HL-60/S4 treated with phorbol 12-myristate 13-acetate at 8.2 ng/mL for 4 days and 3 days (cell line): Measurements from ENCODE around the gene KCNMB1.
"Not testable (repeated sequence)": the region's sequence is repeated elsewhere in the genome, so short reads cannot be mapped to it uniquely, and the experiment has no call there.

ENCODE experiments used
- in situ Hi-C: fragments of 300-500 bp; cut with MboI; formaldehyde crosslinking; loops from 2 replicates; pipeline ENCODE4 v1.15.0; 2022; ENCODE audit warnings: low sequenced_read_pairs

Gene KCNMB1

GRCh38 chr5:170380361-170380951 lies 8.7 kb downstream of the KCNMB1 start:
- in situ Hi-C loops = no loop called here

- in situ Hi-C loops = no loop called here
Measured at GRCh38 chr5:170378740-170379139, 10.4 kb downstream of the KCNMB1 start.

- in situ Hi-C loops = no loop called here
Measured at GRCh38 chr5:170377027-170377426, 12.1 kb downstream of the KCNMB1 start.

GRCh38 chr5:170376526-170376925 lies 12.6 kb downstream of the KCNMB1 start:
- in situ Hi-C loops = not testable (repeated sequence)

GRCh38 chr5:170375283-170375682 lies 13.9 kb downstream of the KCNMB1 start:
- in situ Hi-C loops = no loop called here

- in situ Hi-C loops = no loop called here
Measured at GRCh38 chr5:170372971-170373370, 16.2 kb downstream of the KCNMB1 start.

GRCh38 chr5:170368586-170368985 lies 20.6 kb downstream of the KCNMB1 start:
- in situ Hi-C loops = no loop called here

GRCh38 chr5:170366276-170366675 lies 22.9 kb downstream of the KCNMB1 start:
- in situ Hi-C loops = no loop called here

- in situ Hi-C loops = no loop called here
Measured at GRCh38 chr5:170365831-170366230, 23.3 kb downstream of the KCNMB1 start.

- in situ Hi-C loops = no loop called here
Measured at GRCh38 chr5:170365011-170365410, 24.2 kb downstream of the KCNMB1 start.

- in situ Hi-C loops = no loop called here
Measured at GRCh38 chr5:170363671-170364070, 25.5 kb downstream of the KCNMB1 start.

GRCh38 chr5:170362656-170363055 lies 26.5 kb downstream of the KCNMB1 start:
- in situ Hi-C loops = no loop called here

GRCh38 chr5:170362102-170362501 lies 27.1 kb downstream of the KCNMB1 start:
- in situ Hi-C loops = no loop called here

GRCh38 chr5:170361616-170362015 lies 27.6 kb downstream of the KCNMB1 start:
- in situ Hi-C loops = no loop called here

- in situ Hi-C loops = no loop called here
Measured at GRCh38 chr5:170361116-170361515, 28.1 kb downstream of the KCNMB1 start.

- in situ Hi-C loops = no loop called here
Measured at GRCh38 chr5:170360709-170361108, 28.5 kb downstream of the KCNMB1 start.

- in situ Hi-C loops = no loop called here
Measured at GRCh38 chr5:170357955-170358444, 31.2 kb downstream of the KCNMB1 start.

- in situ Hi-C loops = no loop called here
Measured at GRCh38 chr5:170355601-170356098, 33.5 kb downstream of the KCNMB1 start.

GRCh38 chr5:170353961-170354360 lies 35.2 kb downstream of the KCNMB1 start:
- in situ Hi-C loops = no loop called here

- in situ Hi-C loops = no loop called here
Measured at GRCh38 chr5:170353011-170353761, 36.0 kb downstream of the KCNMB1 start.

GRCh38 chr5:170348137-170348633 lies 41.0 kb downstream of the KCNMB1 start:
- in situ Hi-C loops = no loop called here

GRCh38 chr5:170347022-170347567 lies 42.1 kb downstream of the KCNMB1 start:
- in situ Hi-C loops = no loop called here
